GM20000 (cell line): ENCODE data around the gene GINS2.
A peak's percentile ranks its signal among the peaks of the same experiment; 100 is the strongest.

Source experiments
- DNase-seq: peaks from one replicate; pipeline ENCODE4 v3.0.0; 2012; ENCODE audit warnings: low spot score
- TF ChIP-seq, protein P1 (sequence below): IDR thresholded peaks from 2 replicates; pipeline ENCODE4 v1.5.1; 2012; ENCODE audit warnings: mild to moderate bottlenecking, control low read depth; ENCODE audit errors: extremely low read depth, missing control alignments

Gene GINS2

DNA sequence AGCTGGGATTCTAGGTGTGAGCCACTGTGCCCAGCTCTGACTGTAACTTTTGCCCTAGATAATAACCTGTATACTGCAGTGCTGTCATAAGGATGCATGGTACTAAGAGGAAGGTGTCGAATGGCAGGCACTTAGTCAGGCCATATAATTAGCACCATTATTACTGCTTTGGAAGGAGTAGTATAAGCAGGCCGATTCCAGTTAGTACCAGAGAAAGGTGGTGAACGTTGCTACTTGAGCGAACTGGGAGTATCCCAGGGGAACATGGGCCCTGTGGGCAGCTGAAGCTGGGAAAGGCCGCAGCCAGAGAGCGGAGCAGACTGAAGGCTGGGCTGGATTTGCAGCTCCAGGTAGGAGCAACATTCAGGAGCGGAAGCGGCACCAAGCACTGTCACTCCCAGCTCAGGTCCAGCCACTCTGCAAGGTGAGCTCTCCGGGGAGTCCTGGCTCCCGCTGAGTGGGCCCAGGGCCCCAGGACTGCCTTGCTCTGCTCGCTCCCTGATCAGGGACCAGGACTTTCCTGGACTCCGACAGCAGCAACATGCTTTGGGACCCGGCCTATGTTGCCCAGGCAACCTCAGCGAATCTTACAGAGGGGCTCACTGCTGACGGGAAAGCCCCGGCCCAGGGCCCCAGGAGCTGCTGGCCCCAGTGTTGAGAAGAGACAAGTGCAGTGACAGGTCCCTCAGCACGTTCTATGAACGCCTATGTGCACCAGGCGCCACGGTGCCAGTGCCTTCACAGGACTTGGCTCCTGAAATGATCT lies 33.6 kb upstream of the GINS2 start:
- no peak for DNase-seq
- TF ChIP-seq, protein P1, sequence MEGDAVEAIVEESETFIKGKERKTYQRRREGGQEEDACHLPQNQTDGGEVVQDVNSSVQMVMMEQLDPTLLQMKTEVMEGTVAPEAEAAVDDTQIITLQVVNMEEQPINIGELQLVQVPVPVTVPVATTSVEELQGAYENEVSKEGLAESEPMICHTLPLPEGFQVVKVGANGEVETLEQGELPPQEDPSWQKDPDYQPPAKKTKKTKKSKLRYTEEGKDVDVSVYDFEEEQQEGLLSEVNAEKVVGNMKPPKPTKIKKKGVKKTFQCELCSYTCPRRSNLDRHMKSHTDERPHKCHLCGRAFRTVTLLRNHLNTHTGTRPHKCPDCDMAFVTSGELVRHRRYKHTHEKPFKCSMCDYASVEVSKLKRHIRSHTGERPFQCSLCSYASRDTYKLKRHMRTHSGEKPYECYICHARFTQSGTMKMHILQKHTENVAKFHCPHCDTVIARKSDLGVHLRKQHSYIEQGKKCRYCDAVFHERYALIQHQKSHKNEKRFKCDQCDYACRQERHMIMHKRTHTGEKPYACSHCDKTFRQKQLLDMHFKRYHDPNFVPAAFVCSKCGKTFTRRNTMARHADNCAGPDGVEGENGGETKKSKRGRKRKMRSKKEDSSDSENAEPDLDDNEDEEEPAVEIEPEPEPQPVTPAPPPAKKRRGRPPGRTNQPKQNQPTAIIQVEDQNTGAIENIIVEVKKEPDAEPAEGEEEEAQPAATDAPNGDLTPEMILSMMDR, result no peak

DNA sequence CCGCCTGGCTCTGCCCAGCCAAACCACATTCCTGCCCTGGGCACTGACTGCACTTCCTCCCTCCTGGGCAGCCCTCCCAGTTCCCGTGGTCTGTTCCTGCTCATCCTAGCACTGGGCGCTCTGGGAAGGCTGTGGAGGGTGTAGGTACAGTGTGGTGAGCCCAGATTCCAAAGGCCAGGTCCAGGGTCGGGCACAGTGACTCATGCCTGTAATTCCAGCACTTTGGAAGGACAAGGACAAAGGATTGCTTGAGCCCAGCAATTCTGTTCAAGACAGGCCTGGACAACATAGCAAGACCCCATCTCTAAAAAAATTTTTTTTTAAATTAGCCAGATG lies 31.5 kb upstream of the GINS2 start:
- DNase-seq, result no peak
- TF ChIP-seq, protein P1, result no peak

DNA sequence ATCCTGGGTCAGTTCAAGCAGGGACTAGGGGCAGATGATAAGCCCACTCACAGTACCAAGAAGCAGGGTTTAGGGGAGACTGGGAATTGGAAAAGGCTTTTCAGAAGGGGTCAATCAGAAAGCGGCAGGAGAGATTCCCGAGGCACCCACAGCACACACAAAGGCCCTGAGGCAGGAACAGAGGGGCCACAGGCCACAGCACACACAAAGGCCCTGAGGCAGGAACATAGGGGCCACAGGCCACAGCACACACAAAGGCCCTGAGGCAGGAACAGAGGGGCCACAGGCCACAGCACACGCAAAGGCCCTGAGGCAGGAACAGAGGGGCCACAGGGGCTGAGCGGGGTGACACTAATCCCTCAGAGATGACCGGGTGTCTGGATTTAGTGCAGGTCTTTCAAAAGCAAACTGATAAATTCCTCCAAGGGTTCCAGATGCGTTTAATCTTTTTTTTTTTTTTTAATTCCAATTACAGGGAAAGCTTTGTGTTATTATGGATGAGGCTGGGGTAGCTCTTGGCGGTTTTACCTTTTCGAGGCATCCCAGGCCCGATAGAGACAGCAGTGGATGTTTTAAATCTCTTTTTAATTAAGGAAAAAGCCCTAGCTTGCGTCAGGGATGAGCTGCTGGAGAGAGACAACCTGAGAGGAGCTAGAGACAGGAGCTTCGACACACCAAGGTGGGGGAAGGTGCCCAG lies 31.0 kb upstream of the GINS2 start:
- TF ChIP-seq, protein P1, result no peak
- DNase-seq, result no peak

DNA sequence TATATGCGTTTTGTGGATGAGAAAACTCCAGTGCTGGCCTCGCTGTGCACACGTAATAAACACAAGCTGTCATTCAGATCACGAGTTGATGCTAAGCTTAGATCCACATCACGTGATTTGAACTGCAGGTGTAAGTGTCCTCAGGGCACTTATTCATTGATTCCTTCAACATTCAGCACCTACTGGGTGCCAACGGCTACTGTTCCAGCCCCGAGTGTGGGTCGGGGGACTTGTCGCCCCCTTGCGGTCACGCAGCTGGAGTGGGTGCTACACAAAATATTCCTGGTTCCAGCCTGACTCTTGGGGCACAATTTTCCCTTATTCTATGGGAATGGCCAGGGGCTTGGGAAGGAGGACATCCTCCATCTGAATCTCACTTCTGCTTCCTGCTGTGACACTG lies 29.9 kb upstream of the GINS2 start:
- peak; percentile 51 for DNase-seq
- TF ChIP-seq, protein P1, result peak; percentile 40

DNA sequence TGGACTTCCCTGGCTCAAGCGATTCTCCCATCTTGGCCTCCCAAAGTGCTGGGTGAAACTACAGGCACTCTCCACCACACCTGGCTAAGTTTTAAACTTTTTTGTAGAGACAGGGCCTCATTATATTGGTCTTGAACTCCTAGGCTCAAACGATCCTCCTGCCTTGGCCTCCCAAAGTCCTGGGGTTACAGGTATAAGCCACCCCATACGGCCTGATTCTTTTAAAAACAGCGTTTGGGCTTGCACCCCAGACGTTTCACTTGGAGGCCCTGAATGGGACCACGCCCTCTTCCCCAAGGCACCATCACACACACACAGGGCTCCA lies 29.4 kb upstream of the GINS2 start:
- DNase-seq, result no peak

DNA sequence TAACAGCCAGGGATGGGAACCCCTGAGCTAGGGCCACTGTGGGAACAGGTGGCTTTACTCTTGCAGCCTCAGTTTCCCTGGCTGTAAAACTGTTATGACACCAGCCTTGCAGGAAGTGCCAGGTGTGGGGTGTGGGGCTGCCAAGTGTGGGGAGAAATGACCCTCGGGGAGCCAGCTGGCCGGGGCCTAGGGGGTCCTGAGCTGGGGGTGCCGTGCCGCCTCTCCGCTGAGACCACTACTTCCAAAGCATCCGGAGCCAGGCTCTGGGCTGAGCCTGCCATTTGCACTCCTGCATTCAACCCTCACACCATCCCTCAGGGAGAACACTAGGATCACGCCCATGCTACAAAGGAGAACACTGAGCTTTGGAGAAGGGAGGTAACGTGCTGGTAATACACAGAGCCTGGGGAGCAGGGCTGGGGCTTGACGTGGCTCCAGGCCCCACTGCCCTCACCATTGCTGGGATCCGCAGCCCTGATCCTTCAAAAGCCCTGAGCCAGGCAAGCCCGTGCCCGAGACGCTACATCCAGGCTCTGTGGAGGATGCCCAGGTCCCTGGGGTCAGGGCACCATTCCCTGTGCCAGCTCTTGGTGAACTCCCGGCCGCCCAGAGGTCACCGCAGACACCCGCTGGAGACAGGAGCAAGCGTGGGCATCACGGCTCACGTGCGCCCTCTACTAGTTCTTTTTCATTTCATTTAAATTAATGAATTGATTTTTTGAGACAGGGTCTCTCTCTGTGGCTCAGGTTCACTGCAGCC lies 28.8 kb upstream of the GINS2 start:
- DNase-seq, result peak; percentile 78
- TF ChIP-seq, protein P1, result peak; percentile 17

More for the DNA sequence above, 29.4 kb upstream of the GINS2 start:
- TF ChIP-seq, protein P1, result no peak

DNA sequence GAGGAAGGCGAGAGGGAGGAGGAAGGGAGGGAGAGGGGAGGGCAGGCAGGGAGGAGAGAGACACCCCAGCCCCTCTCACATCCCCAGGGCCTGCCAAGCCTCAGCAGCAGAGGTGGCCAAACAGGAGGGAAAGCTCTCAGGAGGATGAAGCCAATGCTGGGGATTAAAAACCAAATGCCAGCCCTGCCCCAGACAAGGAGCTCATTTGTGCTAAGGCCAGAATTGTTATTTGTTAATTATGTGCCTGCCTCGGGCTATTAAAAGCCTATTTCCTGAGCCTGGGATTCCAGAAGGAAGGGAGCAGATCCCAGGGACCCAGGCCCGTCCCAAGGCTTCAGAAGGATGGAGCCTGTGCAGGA lies 27.9 kb upstream of the GINS2 start:
- DNase-seq, result no peak
- TF ChIP-seq, protein P1, result no peak
